Astrocyte of the hippocampus (primary cell): ENCODE measurements around the gene ACLY.
"Not testable (repeated sequence)": the region's sequence is repeated elsewhere in the genome, so short reads cannot be mapped to it uniquely, and the experiment has no call there.

Experiments used
- DNase-seq: peaks from one replicate; pipeline ENCODE4 v3.0.0; 2011; ENCODE audit warnings: low read depth, low spot score

The ACLY gene

GRCh38 chr17:41835800-41836549 is 82.8 kb downstream of the ACLY start, which contains the start of gene NT5C3B:
NT5C3B (minus strand) TSS chr17:41836232; CDS start chr17:41836193, 39 bp downstream.
- DNase-seq, result peak; percentile 79

- no peak for DNase-seq
Observed at GRCh38 chr17:41835214-41835799, 83.4 kb downstream of the ACLY start.

- DNase-seq, result not testable (repeated sequence)
Observed at GRCh38 chr17:41829961-41830360, 88.8 kb downstream of the ACLY start.

- DNase-seq, result no peak
Observed at GRCh38 chr17:41825175-41825845, 93.4 kb downstream of the ACLY start.

GRCh38 chr17:41824086-41824485 is 94.7 kb downstream of the ACLY start:
- no peak for DNase-seq

- DNase-seq, result no peak
Observed at GRCh38 chr17:41823580-41823979, 95.2 kb downstream of the ACLY start.

GRCh38 chr17:41823141-41823524 is 95.6 kb downstream of the ACLY start:
- DNase-seq, result no peak

GRCh38 chr17:41822216-41823140 is 96.3 kb downstream of the ACLY start:
- DNase-seq, result no peak

- DNase-seq, result no peak
Observed at GRCh38 chr17:41821776-41822175, 97.0 kb downstream of the ACLY start.

- DNase-seq, result no peak
Observed at GRCh38 chr17:41818024-41818423, 100.7 kb downstream of the ACLY start.
